ENCODE results near the gene UBR7.
"Not testable (repeated sequence)": the region's sequence is repeated elsewhere in the genome, so short reads cannot be mapped to it uniquely, and the experiment has no call there.

Gene UBR7

GRCh38 chr14:93161411-93161940, 45.6 kb upstream of the UBR7 start:
- no peaks in the 10 kb centered on the region for H3K9me3 ChIP-seq (ENCODE audit: insufficient read depth, low read depth, low read length)
- H3K4me1 ChIP-seq (ENCODE audit: insufficient read depth, low read length, poor library complexity, severe bottlenecking): no peaks in the 10 kb centered on the region
- H3F3A ChIP-seq (ENCODE audit: low read depth): no peaks in the 10 kb centered on the region
- no peaks in the 10 kb centered on the region for H3K9me2 ChIP-seq (replicated peaks; ENCODE audit: low read depth, low read length)
- no peaks in the 10 kb centered on the region for H4K20me1 ChIP-seq (ENCODE audit: insufficient read depth, low read length, poor library complexity, severe bottlenecking)
- TF ChIP-seq EZH2phosphoT487 (IDR thresholded peaks at IDR 0.05; ENCODE audit: borderline replicate concordance): no peak
- TF ChIP-seq CTCF (conservative IDR thresholded peaks at IDR 0.05; ENCODE audit: low read length): no peak
- no peaks in the 10 kb centered on the region for H3K27me3 ChIP-seq (ENCODE audit: insufficient read depth, low read length, poor library complexity, severe bottlenecking)
- no peaks in the 10 kb centered on the region for H3K79me2 ChIP-seq (ENCODE audit: insufficient read depth, low read length)
- H3K9ac ChIP-seq (ENCODE audit: low read depth, low read length, poor library complexity, severe bottlenecking): no peak overlapping the region
- no peak overlapping the region for H3K4me2 ChIP-seq (ENCODE audit: low read depth, low read length, poor library complexity, severe bottlenecking)
- no peaks in the 10 kb centered on the region for H3K36me3 ChIP-seq (ENCODE audit: insufficient read depth, low read length)
- H3K4me3 ChIP-seq (ENCODE audit: low read length, poor library complexity, severe bottlenecking): no peak overlapping the region
- H2AFZ ChIP-seq (ENCODE audit: low read length): no peak overlapping the region

- H3K4me3 ChIP-seq (ENCODE audit: low read length, poor library complexity, severe bottlenecking): no peak overlapping the region
- no peak overlapping the region for H3K9ac ChIP-seq (ENCODE audit: low read depth, low read length, poor library complexity, severe bottlenecking)
- no peaks in the 10 kb centered on the region for H3K79me2 ChIP-seq (ENCODE audit: insufficient read depth, low read length)
- H3K4me2 ChIP-seq (ENCODE audit: low read depth, low read length, poor library complexity, severe bottlenecking): no peak overlapping the region
- H3K4me1 ChIP-seq (ENCODE audit: insufficient read depth, low read length, poor library complexity, severe bottlenecking): no peaks in the 10 kb centered on the region
- no peak overlapping the region for H2AFZ ChIP-seq (ENCODE audit: low read length)
- H3K27me3 ChIP-seq (ENCODE audit: insufficient read depth, low read length, poor library complexity, severe bottlenecking): no peaks in the 10 kb centered on the region
- H3K36me3 ChIP-seq (ENCODE audit: insufficient read depth, low read length): no peaks in the 10 kb centered on the region
- no peaks in the 10 kb centered on the region for H4K20me1 ChIP-seq (ENCODE audit: insufficient read depth, low read length, poor library complexity, severe bottlenecking)
- peak; percentile 19; the same call in 1 of the 2 replicates for TF ChIP-seq CTCF (conservative IDR thresholded peaks at IDR 0.05; ENCODE audit: low read length)
- no peak for TF ChIP-seq EZH2phosphoT487 (IDR thresholded peaks at IDR 0.05; ENCODE audit: borderline replicate concordance)
- H3K9me3 ChIP-seq (ENCODE audit: insufficient read depth, low read depth, low read length): no peaks in the 10 kb centered on the region
- no peaks in the 10 kb centered on the region for H3F3A ChIP-seq (ENCODE audit: low read depth)
- H3K9me2 ChIP-seq (replicated peaks; ENCODE audit: low read depth, low read length): no peaks in the 10 kb centered on the region
Measured at GRCh38 chr14:93163564-93163963, 43.5 kb upstream of the UBR7 start.

GRCh38 chr14:93165271-93166265, 41.5 kb upstream of the UBR7 start:
- H3K27me3 ChIP-seq (ENCODE audit: insufficient read depth, low read length, poor library complexity, severe bottlenecking); H3K4me2 ChIP-seq (ENCODE audit: low read depth, low read length, poor library complexity, severe bottlenecking); H3K4me3 ChIP-seq (ENCODE audit: low read length, poor library complexity, severe bottlenecking); H2AFZ ChIP-seq (ENCODE audit: low read length); H3K9me3 ChIP-seq (ENCODE audit: insufficient read depth, low read depth, low read length); H3K4me1 ChIP-seq (ENCODE audit: insufficient read depth, low read length, poor library complexity, severe bottlenecking); H3K9me2 ChIP-seq (replicated peaks; ENCODE audit: low read depth, low read length); H3F3A ChIP-seq (ENCODE audit: low read depth); H3K9ac ChIP-seq (ENCODE audit: low read depth, low read length, poor library complexity, severe bottlenecking); H3K79me2 ChIP-seq (ENCODE audit: insufficient read depth, low read length); H3K36me3 ChIP-seq (ENCODE audit: insufficient read depth, low read length); H4K20me1 ChIP-seq (ENCODE audit: insufficient read depth, low read length, poor library complexity, severe bottlenecking): not testable (repeated sequence)

GRCh38 chr14:93168610-93169009, 38.4 kb upstream of the UBR7 start:
- not testable (repeated sequence) for H3K4me2 ChIP-seq (ENCODE audit: low read depth, low read length, poor library complexity, severe bottlenecking); H3K27me3 ChIP-seq (ENCODE audit: insufficient read depth, low read length, poor library complexity, severe bottlenecking)

GRCh38 chr14:93169619-93170018, 37.4 kb upstream of the UBR7 start:
- H2AFZ ChIP-seq (ENCODE audit: low read length); H4K20me1 ChIP-seq (ENCODE audit: insufficient read depth, low read length, poor library complexity, severe bottlenecking); H3K36me3 ChIP-seq (ENCODE audit: insufficient read depth, low read length); H3F3A ChIP-seq (ENCODE audit: low read depth); H3K9me2 ChIP-seq (replicated peaks; ENCODE audit: low read depth, low read length); H3K4me1 ChIP-seq (ENCODE audit: insufficient read depth, low read length, poor library complexity, severe bottlenecking); H3K4me3 ChIP-seq (ENCODE audit: low read length, poor library complexity, severe bottlenecking); H3K79me2 ChIP-seq (ENCODE audit: insufficient read depth, low read length); H3K9me3 ChIP-seq (ENCODE audit: insufficient read depth, low read depth, low read length); H3K27me3 ChIP-seq (ENCODE audit: insufficient read depth, low read length, poor library complexity, severe bottlenecking); H3K4me2 ChIP-seq (ENCODE audit: low read depth, low read length, poor library complexity, severe bottlenecking); H3K9ac ChIP-seq (ENCODE audit: low read depth, low read length, poor library complexity, severe bottlenecking): not testable (repeated sequence)

More at GRCh38 chr14:93168610-93169009, 38.4 kb upstream of the UBR7 start:
- H2AFZ ChIP-seq (ENCODE audit: low read length); H3K9ac ChIP-seq (ENCODE audit: low read depth, low read length, poor library complexity, severe bottlenecking); H3K9me2 ChIP-seq (replicated peaks; ENCODE audit: low read depth, low read length); H3F3A ChIP-seq (ENCODE audit: low read depth); H3K79me2 ChIP-seq (ENCODE audit: insufficient read depth, low read length); H3K4me1 ChIP-seq (ENCODE audit: insufficient read depth, low read length, poor library complexity, severe bottlenecking); H3K36me3 ChIP-seq (ENCODE audit: insufficient read depth, low read length); H3K9me3 ChIP-seq (ENCODE audit: insufficient read depth, low read depth, low read length); H3K4me3 ChIP-seq (ENCODE audit: low read length, poor library complexity, severe bottlenecking); H4K20me1 ChIP-seq (ENCODE audit: insufficient read depth, low read length, poor library complexity, severe bottlenecking): not testable (repeated sequence)

- not testable (repeated sequence) for H3K4me2 ChIP-seq (ENCODE audit: low read depth, low read length, poor library complexity, severe bottlenecking); H3K9me2 ChIP-seq (replicated peaks; ENCODE audit: low read depth, low read length); H3K4me3 ChIP-seq (ENCODE audit: low read length, poor library complexity, severe bottlenecking); H3K36me3 ChIP-seq (ENCODE audit: insufficient read depth, low read length); H3K9me3 ChIP-seq (ENCODE audit: insufficient read depth, low read depth, low read length); H3K9ac ChIP-seq (ENCODE audit: low read depth, low read length, poor library complexity, severe bottlenecking); H3F3A ChIP-seq (ENCODE audit: low read depth); H3K79me2 ChIP-seq (ENCODE audit: insufficient read depth, low read length); H3K4me1 ChIP-seq (ENCODE audit: insufficient read depth, low read length, poor library complexity, severe bottlenecking); H2AFZ ChIP-seq (ENCODE audit: low read length); H3K27me3 ChIP-seq (ENCODE audit: insufficient read depth, low read length, poor library complexity, severe bottlenecking); H4K20me1 ChIP-seq (ENCODE audit: insufficient read depth, low read length, poor library complexity, severe bottlenecking)
Measured at GRCh38 chr14:93170141-93170540, 36.9 kb upstream of the UBR7 start.
